GM18505 (cell line): ENCODE measurements around the gene KIFC3.
"Not testable (repeated sequence)": the region's sequence is repeated elsewhere in the genome, so short reads cannot be mapped to it uniquely, and the experiment has no call there.

ENCODE experiments used
- ATAC-seq: cut with Tn5 transposase; IDR thresholded peaks from one replicate; pipeline ENCODE4 v1.9.1; 2021; ENCODE audit not compliant: unreplicated experiment
- POLR2A ChIP-seq: IDR thresholded peaks from 4 replicates; pipeline ENCODE4 v1.6.1; 2011; ENCODE audit warnings: borderline replicate concordance; ENCODE audit not compliant: insufficient read depth, insufficient read length; ENCODE audit errors: extremely low read depth

KIFC3 gene

GRCh38 chr16:57818377-57819064 lies 16.2 kb upstream of the KIFC3 start:
- ATAC-seq, result no peak

GRCh38 chr16:57817680-57818079 lies 15.4 kb upstream of the KIFC3 start:
- TF ChIP-seq POLR2A, result no peak
- no peak for ATAC-seq

More at GRCh38 chr16:57818377-57819064, 16.2 kb upstream of the KIFC3 start:
- no peak for TF ChIP-seq POLR2A

- ATAC-seq, result no peak
- TF ChIP-seq POLR2A, result no peak
Observed at GRCh38 chr16:57815987-57816745, 13.9 kb upstream of the KIFC3 start.

GRCh38 chr16:57814896-57815295 lies 12.6 kb upstream of the KIFC3 start:
- no peak for TF ChIP-seq POLR2A
- no peak for ATAC-seq

- TF ChIP-seq POLR2A, result no peak
Observed at GRCh38 chr16:57813466-57813865, 11.2 kb upstream of the KIFC3 start.

DNA sequence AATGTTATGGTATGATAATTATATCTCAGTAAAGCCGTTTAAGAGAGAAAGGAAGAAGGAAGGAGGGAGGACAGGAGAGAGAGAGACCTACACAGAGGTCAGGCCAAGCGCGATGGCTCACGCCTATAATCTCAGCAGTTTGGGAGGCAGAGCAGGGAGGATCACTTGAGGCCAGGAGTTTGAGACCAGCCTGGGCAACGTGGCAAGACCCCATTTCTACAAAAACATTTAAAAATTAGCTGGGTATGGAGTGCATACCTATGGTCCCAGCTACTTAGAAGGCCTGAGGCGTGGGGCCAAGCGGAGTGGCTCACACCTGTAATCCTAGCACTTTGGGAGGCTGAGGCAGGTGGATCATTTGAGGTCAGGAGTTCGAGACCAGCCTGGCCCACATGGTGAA lies 9.0 kb upstream of the KIFC3 start:
- not testable (repeated sequence) for ATAC-seq

More at GRCh38 chr16:57813466-57813865, 11.2 kb upstream of the KIFC3 start:
- no peak for ATAC-seq

GRCh38 chr16:57810197-57811031 lies 8.1 kb upstream of the KIFC3 start:
- peak; percentile 52 for TF ChIP-seq POLR2A

GRCh38 chr16:57809276-57810196 lies 7.2 kb upstream of the KIFC3 start:
- no peak for ATAC-seq
- TF ChIP-seq POLR2A, result no peak

More at GRCh38 chr16:57810197-57811031, 8.1 kb upstream of the KIFC3 start:
- ATAC-seq, result peak; percentile 97

GRCh38 chr16:57808589-57809228 lies 6.4 kb upstream of the KIFC3 start:
- TF ChIP-seq POLR2A, result no peak
- no peak for ATAC-seq

DNA sequence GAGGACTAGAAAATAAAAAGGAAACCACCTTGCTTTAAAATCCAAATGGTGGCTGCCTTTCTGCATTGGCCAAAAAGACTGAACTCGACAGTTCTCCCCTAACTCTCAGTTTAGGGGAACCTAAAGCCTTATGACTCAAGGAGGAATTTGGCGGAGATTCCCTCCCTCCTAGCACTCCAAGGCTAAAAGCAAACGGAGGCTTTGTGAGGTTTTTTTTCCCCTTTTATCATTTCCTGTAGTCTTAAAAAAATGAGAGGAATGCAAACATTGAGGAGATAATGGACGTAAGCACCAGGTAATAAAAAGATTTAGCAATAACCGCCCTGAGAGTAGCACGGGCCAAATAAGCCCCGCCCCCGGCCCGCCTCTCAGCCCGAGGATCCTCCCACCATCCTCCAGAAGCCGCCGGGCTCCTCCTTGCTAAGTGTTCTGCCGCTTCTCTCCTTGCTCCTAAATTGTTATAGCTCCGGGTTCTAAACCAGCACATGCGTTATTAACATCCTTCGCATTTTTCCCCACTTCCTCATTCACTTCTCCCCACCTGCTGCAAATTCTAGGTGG lies 5.8 kb upstream of the KIFC3 start:
- no peak for ATAC-seq

GRCh38 chr16:57807252-57807967 lies 5.1 kb upstream of the KIFC3 start:
- no peak for ATAC-seq

More for the DNA sequence above, 5.8 kb upstream of the KIFC3 start:
- no peak for TF ChIP-seq POLR2A

GRCh38 chr16:57805176-57805575 lies 2.9 kb upstream of the KIFC3 start:
- no peak for TF ChIP-seq POLR2A
- ATAC-seq, result no peak

More at GRCh38 chr16:57807252-57807967, 5.1 kb upstream of the KIFC3 start:
- TF ChIP-seq POLR2A, result no peak
